Heart right ventricle (tissue), 16 donors: ENCODE data around the gene ATXN7L1. TPM values are rescaled to one million over a fixed set of nuclear protein-coding genes. Genes with fewer than 3 reads are reported as not detected.

Experiments used
- ATAC-seq, 8 donors: fragments of 200-7000 bp; cut with Tn5 transposase; one replicate each; pipeline ENCODE4 v1.9.1; 2020; ENCODE audit warnings: mild to moderate bottlenecking in 8 of 8, moderate library complexity in 8 of 8, moderate number of reproducible peaks in 1 of 8
- DNase-seq, 2 donors: peaks; one replicate each; pipeline ENCODE4 v3.0.0-alpha.2; 2020
- H3K27ac ChIP-seq, 10 donors: fragments of 200-600 bp; sonication (generic) in 2 of 10; one replicate each; pipeline versions ENCODE4 v1.5.0 to v1.8.0; 2020 to 2022; ENCODE audit warnings: mild to moderate bottlenecking in 3 of 10
- H3K27me3 ChIP-seq, 7 donors: fragments of 200-600 bp; one replicate each; pipeline ENCODE4 v1.8.0; 2021 to 2022; ENCODE audit warnings: mild to moderate bottlenecking in 2 of 7
- H3K36me3 ChIP-seq, 9 donors: fragments of 200-600 bp; sonication (generic) in 1 of 9; one replicate each; pipeline versions ENCODE4 v1.5.0 to v1.8.0; 2020 to 2022; ENCODE audit warnings: mild to moderate bottlenecking in 2 of 9
- H3K4me1 ChIP-seq, 9 donors: fragments of 200-600 bp; sonication (generic) in 1 of 9; one replicate each; pipeline versions ENCODE4 v1.5.0 to v1.8.0; 2020 to 2022; ENCODE audit warnings: mild to moderate bottlenecking in 4 of 9
- H3K4me3 ChIP-seq, 10 donors: fragments of 200-600 bp; sonication (generic) in 2 of 10; one replicate each; pipeline versions ENCODE4 v1.5.0 to v1.8.0; 2020 to 2022; ENCODE audit warnings: mild to moderate bottlenecking in 7 of 10, moderate library complexity in 2 of 10
- H3K9me3 ChIP-seq, 11 donors: fragments of 200-600 bp in 10 of 11; sonication (generic) in 2 of 11; one replicate each; pipeline versions ENCODE4 v1.5.0 to v1.8.0; 2013 to 2022; ENCODE audit warnings: mild to moderate bottlenecking in 2 of 11, control low read depth in 1 of 11, moderate library complexity in 1 of 11
- CTCF ChIP-seq, 9 donors: fragments of 200-600 bp; sonication (generic) in 2 of 9; IDR thresholded peaks; one replicate each; pipeline versions ENCODE4 v1.5.0 to v1.8.0; 2021 to 2022; ENCODE audit warnings: antibody characterized with exemption in 9 of 9, mild to moderate bottlenecking in 5 of 9, moderate library complexity in 1 of 9
- WGBS, 2 donors: extraction: QIAGEN DNeasy Blood & Tissue Kit; methylation state at CpG; one replicate each; pipeline ENCODE4 v1.1.7; 2013; ENCODE audit warnings: inconsistent platforms in 1 of 2; 5-methylcytosine and 5-hydroxymethylcytosine counted together
- intact Hi-C, 10 donors: fragments of 100-400 bp; cut with DNase I; formaldehyde crosslinking; loops; one replicate each; pipeline versions ENCODE4 v1.11.1 to v1.14.2; 2022
- polyA plus RNA-seq, 2 donors: library from polyadenylated mRNA; stranded (reverse); fragments of 200-250 nt; gene quantifications; one replicate each; pipeline ENCODE4 v1.2.3, GENCODE V29; 2013
- total RNA-seq, 10 donors: library from RNA; stranded (reverse); fragmentation: NEBNext Ultra II Directional in 3 of 10; extraction: Animal tissue kit (Norgen Biotek cat#: 25700) in 3 of 10; gene quantifications; one replicate each; pipeline versions ENCODE4 v1.2.1 to v1.2.4, GENCODE V29; 2021 to 2023
- donor health status: Arrhythmogenic right ventricular cardiomyopathy.
- donor health status: ischemic (EF 13 %, LVEDD 7.1; RV severe dilation, severe dysfunction).
- donor health status: healthy with polysubstance abuse.
- donor health status: DM: no; HTN: yes; CAD: no.
- donor health status: DM: no; HTN: no; CAD: no.
- donor health status: ischemic (EF 25% LVEDD 6.9; RV normal size, moderate dysfunction).
- donor health status: ischemic (EF 25% LVEDD 5.7; RV mildly dilated, moderate dysfunction).
- donor health status: healthy.
- donor health status: DM: yes; HTN: yes; CAD: no.
- donor health status: Ischemic cardiomyopathy.
- donor health status: ischemic (EF 35%, LVEDD 5.7; RV mildly dilated, moderate dysfunction).
- donor health status: nonischemic (EF 11% LVEDD 7.7; RV severe dilation, severe dysfunction).
- donor health status: DM: yes; HTN: yes; CAD: no.
- donor health status: PGD.
- donor health status: ischemic (EF 29% LVEDD 5.4; RV normal size, mild dysfunction).
- donor health status: nonischemic (EF 23%, LVEDD 6.1; RV moderate dilation, normal function).

The ATXN7L1 gene
- total and polyA plus RNA-seq, 12 donors, result 1.7 to 7.2 (median 5.4) TPM

GRCh38 chr7:105800442-105800841 is 76.0 kb downstream of the ATXN7L1 start:
- H3K36me3 ChIP-seq, result no peaks in the 10 kb centered on the region
- DNase-seq (no peak), ATAC-seq (no peak)
- no peak for TF ChIP-seq CTCF (IDR thresholded peaks at IDR 0.05)
- peak overlapping the region in 1 of 10 donors; percentile 19 for H3K27ac ChIP-seq
- H3K9me3 ChIP-seq, result no peaks in the 10 kb centered on the region
- intact Hi-C loops, result no loop called here
- no peaks in the 10 kb centered on the region for H3K27me3 ChIP-seq
- 62% methylated on average over 3 of the region's 3 CpGs for WGBS, 2 donors
- H3K4me3 ChIP-seq, result no peak overlapping the region
- peaks cover under 1 to 29% (median 19%) of the 10 kb centered on the region in 9 donors for H3K4me1 ChIP-seq

DNA sequence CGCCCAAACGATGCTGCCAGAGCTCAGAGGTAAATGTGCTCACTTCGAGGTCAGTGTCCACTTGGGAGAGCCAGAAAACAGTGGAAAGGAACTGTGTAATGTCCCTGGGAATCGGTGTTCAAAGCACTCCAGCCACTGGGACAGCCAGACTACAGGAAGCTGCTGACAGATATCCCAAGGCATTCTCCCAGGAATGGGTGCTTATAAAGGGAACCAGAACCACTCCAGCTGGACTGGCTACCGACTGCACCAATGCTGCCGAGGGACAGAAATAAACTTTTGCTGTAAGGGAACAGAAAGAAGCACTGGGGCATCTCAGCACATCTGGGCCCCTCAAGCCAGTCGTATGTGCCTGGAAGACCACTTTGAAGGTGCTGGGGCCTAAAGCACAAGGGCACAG is 76.7 kb downstream of the ATXN7L1 start:
- peak in 1 of 2 donors; percentile 56 for DNase-seq
- Histone ChIP-seq H3K36me3 (no peaks in the 10 kb centered on the region), H3K27me3 (no peaks in the 10 kb centered on the region), H3K4me3 (no peak overlapping the region), H3K27ac (peak overlapping the region in 5 of 10 donors; percentile 8 to 53 (median 28)), H3K4me1 (peaks cover 7 to 34% (median 23%) of the 10 kb centered on the region in 9 donors), H3K9me3 (no peaks in the 10 kb centered on the region)
- 44 to 45% methylated on average over 7 of the region's 7 CpGs for WGBS, 2 donors
- no peak for TF ChIP-seq CTCF (IDR thresholded peaks at IDR 0.05)
- ATAC-seq, result peak; percentile 69 to 93 (median 86)
- intact Hi-C loops, result no loop called here

GRCh38 chr7:105799006-105799405 is 77.4 kb downstream of the ATXN7L1 start:
- WGBS, 2 donors, result 90 to 92% methylated on average over 4 of the region's 4 CpGs
- DNase-seq (no peak), ATAC-seq (no peak)
- Histone ChIP-seq H3K27me3 (no peaks in the 10 kb centered on the region), H3K9me3 (no peaks in the 10 kb centered on the region), H3K36me3 (peaks cover 0 to 4% (median 0%) of the 10 kb centered on the region in 9 donors), H3K27ac (no peak overlapping the region), H3K4me1 (peaks cover 7 to 40% (median 27%) of the 10 kb centered on the region in 9 donors), H3K4me3 (no peak overlapping the region)
- no peak for TF ChIP-seq CTCF (IDR thresholded peaks at IDR 0.05)
- intact Hi-C loops, result no loop called here

DNA sequence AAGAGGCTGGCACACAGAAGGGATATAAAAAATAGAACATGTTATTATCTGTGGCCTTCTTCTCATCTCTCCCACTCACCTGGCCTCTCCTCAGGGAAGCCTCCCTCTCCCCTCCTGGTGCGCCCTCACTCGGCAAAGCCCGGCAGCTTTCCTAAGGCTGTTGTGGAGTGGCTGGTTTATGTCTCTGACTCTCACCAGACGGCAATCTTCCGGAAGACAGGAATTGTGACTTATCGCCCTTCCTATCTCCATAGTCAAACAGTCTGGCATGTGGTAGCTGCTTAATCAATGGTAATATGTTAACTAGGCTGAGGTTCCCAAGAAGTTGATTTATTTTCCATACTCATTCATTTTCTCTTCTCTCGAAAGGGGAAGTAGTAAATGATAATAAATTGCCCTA is 78.7 kb downstream of the ATXN7L1 start:
- no peak overlapping the region for H3K27ac ChIP-seq
- no peak for ATAC-seq

More for the DNA sequence above, 78.7 kb downstream of the ATXN7L1 start:
- Histone ChIP-seq H3K27me3 (no peaks in the 10 kb centered on the region), H3K9me3 (no peaks in the 10 kb centered on the region), H3K36me3 (peaks cover 0 to 4% (median 0%) of the 10 kb centered on the region in 9 donors), H3K4me3 (no peak overlapping the region), H3K4me1 (peaks cover 7 to 40% (median 27%) of the 10 kb centered on the region in 9 donors)
- no peak for DNase-seq
- no peak for TF ChIP-seq CTCF (IDR thresholded peaks at IDR 0.05)
- WGBS, 2 donors, result 81 to 88% methylated on average over 7 of the region's 7 CpGs
- intact Hi-C loops, result no loop called here
